Psoas muscle (tissue), 8 donors: ENCODE results near the gene EPC2. TPM values are rescaled to one million over a fixed set of nuclear protein-coding genes. Genes with fewer than 3 reads are reported as not detected.
A peak's percentile ranks its signal among the peaks of the same experiment; 100 is the strongest.

ENCODE experiments used
- ATAC-seq, 4 donors: fragments of 200-7000 bp; cut with Tn5 transposase; one replicate each; pipeline ENCODE4 v1.9.1; 2020; ENCODE audit warnings: moderate library complexity in 3 of 4, mild to moderate bottlenecking in 2 of 4
- DNase-seq, 2 donors: peaks; one replicate each; pipeline ENCODE4 v3.0.0-alpha.2; 2020
- H3K27ac ChIP-seq: fragments of 200-600 bp; one replicate; pipeline ENCODE4 v1.8.0; 2022
- H3K27me3 ChIP-seq, 3 donors: fragments of 200-600 bp in 1 of 3; one replicate each; pipeline versions ENCODE4 v1.6.1 to v1.8.0; 2013 to 2022; ENCODE audit warnings: low read length in 2 of 3, mild to moderate bottlenecking in 2 of 3, moderate library complexity in 1 of 3; ENCODE audit not compliant: insufficient read depth in 3 of 3
- H3K36me3 ChIP-seq, 2 donors: fragments of 200-600 bp in 1 of 2; one replicate each; pipeline versions ENCODE4 v1.6.1 to v1.8.0; 2013 to 2022; ENCODE audit warnings: low read depth in 1 of 2, mild to moderate bottlenecking in 1 of 2, moderate library complexity in 1 of 2; ENCODE audit not compliant: insufficient read depth in 1 of 2
- H3K4me1 ChIP-seq: fragments of 200-600 bp; one replicate; pipeline ENCODE4 v1.8.0; 2022
- H3K4me3 ChIP-seq: fragments of 200-600 bp; one replicate; pipeline ENCODE4 v1.8.0; 2022; ENCODE audit warnings: mild to moderate bottlenecking
- H3K9me3 ChIP-seq: fragments of 200-600 bp; one replicate; pipeline ENCODE4 v1.8.0; 2022
- WGBS, 3 donors: extraction: QIAGEN DNeasy Blood & Tissue Kit; methylation state at CpG; one replicate each; pipeline versions ENCODE4 v1.1.6 to v1.1.7; 2013; 5-methylcytosine and 5-hydroxymethylcytosine counted together
- intact Hi-C, 2 donors: fragments of 100-400 bp; cut with DNase I; formaldehyde crosslinking; loops; one replicate each; pipeline versions ENCODE4 v1.11.0 to v1.14.2; 2022
- polyA plus RNA-seq, 3 donors: library from polyadenylated mRNA; stranded (reverse); fragments of 200-250 nt; gene quantifications; one replicate each; pipeline ENCODE4 v1.2.3, GENCODE V29; 2013
- total RNA-seq, 4 donors: library from RNA; stranded (reverse); fragmentation: NEBNext Ultra II Directional in 2 of 4; extraction: Animal tissue kit (Norgen Biotek cat#: 25700) in 2 of 4; gene quantifications; one replicate each; pipeline versions ENCODE4 v1.2.1 to v1.2.4, GENCODE V29; 2021 to 2023
- TF ChIP-seq, protein P1 (sequence below): fragments of 200-600 bp; IDR thresholded peaks from one replicate; pipeline ENCODE4 v1.8.0; 2022; ENCODE audit warnings: antibody characterized with exemption
- donor health status: healthy with polysubstance abuse.
- donor health status: DM: no; HTN: no; CAD: no; lungs with moderate emphysema.
- donor health status: Bipolar disorder and iron deficiency.
- donor health status: healthy.
- donor health status: DM: yes; HTN: yes; CAD: no.
- donor health status: DM: no; HTN: no; CAD: no.
- donor health status: DM: no; HTN: no; CAD: no.
- donor health status: DM: yes; HTN: yes; CAD: no.

EPC2 gene
- total and polyA plus RNA-seq, 7 donors: 6.3 to 21.4 (median 15.7) TPM

DNA sequence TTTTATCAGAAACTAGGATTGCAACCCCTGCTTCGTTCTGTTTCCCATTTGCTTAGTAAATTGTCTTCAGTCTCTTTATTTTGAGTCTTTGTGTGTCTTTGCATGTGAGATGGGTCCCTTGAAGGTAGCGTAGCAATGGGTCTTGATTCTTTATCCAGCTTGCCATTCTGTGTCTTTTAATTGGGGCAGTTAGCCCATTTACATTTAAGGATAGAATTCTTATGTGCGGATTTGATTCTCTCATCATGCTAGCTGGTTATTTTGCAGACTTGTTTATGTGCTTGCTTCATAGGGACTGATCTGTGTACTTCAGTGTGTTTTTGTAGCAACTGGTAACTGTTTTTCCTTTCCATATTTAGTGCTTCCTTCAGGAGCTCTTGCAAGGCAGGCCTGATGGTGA is 73.5 kb downstream of the EPC2 start:
- H3K9me3 ChIP-seq: peaks cover 5% of the 10 kb centered on the region
- DNase-seq (no peak), ATAC-seq (no peak)
- no peaks in the 10 kb centered on the region for H3K36me3 ChIP-seq
- WGBS, 3 donors: 81 to 99% (median 98%) methylated on average over 3 of the region's 3 CpGs
- no peaks in the 10 kb centered on the region for H3K27me3 ChIP-seq
- H3K27ac ChIP-seq: no peak overlapping the region
- TF ChIP-seq, protein P1, sequence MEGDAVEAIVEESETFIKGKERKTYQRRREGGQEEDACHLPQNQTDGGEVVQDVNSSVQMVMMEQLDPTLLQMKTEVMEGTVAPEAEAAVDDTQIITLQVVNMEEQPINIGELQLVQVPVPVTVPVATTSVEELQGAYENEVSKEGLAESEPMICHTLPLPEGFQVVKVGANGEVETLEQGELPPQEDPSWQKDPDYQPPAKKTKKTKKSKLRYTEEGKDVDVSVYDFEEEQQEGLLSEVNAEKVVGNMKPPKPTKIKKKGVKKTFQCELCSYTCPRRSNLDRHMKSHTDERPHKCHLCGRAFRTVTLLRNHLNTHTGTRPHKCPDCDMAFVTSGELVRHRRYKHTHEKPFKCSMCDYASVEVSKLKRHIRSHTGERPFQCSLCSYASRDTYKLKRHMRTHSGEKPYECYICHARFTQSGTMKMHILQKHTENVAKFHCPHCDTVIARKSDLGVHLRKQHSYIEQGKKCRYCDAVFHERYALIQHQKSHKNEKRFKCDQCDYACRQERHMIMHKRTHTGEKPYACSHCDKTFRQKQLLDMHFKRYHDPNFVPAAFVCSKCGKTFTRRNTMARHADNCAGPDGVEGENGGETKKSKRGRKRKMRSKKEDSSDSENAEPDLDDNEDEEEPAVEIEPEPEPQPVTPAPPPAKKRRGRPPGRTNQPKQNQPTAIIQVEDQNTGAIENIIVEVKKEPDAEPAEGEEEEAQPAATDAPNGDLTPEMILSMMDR: no peak
- no peak overlapping the region for H3K4me3 ChIP-seq
- peaks cover 23% of the 10 kb centered on the region for H3K4me1 ChIP-seq
- intact Hi-C loops: no loop called here

DNA sequence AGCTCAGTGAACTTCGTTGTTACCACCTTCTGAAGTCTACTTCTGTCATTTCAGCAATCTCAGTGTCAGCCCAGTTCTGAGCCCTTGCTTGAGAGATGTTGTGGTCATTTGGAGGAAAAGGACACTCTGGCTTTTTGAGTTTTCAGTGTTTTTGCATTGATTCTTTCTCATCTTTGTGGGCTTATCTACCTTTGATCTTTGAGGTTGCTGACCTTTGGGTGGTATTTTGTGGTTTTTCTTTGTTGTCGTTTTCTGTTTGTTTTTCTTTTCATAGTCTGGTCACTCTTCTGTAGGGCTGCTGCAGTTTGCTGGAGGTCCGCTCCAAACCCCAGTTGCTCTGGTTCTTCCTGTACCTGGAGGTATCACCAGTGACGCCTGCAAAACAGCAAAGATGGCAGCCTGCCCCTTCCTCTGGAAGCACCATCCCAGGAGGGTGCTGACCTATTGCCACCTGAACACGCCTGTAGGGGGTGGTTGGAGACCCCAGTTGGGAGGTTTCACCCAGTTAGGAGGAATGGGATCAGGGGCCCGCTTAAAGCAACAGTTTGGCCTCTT is 74.7 kb downstream of the EPC2 start:
- Histone ChIP-seq H3K4me1 (peaks cover 23% of the 10 kb centered on the region), H3K27me3 (no peaks in the 10 kb centered on the region), H3K9me3 (peaks cover under 1% of the 10 kb centered on the region), H3K36me3 (no peaks in the 10 kb centered on the region), H3K4me3 (no peak overlapping the region), H3K27ac (no peak overlapping the region)
- intact Hi-C loops: no loop called here
- no peak for ATAC-seq
- no peak for DNase-seq
- 92 to 98% (median 92%) methylated on average over 6 of the region's 6 CpGs for WGBS, 3 donors
- TF ChIP-seq, protein P1: no peak

DNA sequence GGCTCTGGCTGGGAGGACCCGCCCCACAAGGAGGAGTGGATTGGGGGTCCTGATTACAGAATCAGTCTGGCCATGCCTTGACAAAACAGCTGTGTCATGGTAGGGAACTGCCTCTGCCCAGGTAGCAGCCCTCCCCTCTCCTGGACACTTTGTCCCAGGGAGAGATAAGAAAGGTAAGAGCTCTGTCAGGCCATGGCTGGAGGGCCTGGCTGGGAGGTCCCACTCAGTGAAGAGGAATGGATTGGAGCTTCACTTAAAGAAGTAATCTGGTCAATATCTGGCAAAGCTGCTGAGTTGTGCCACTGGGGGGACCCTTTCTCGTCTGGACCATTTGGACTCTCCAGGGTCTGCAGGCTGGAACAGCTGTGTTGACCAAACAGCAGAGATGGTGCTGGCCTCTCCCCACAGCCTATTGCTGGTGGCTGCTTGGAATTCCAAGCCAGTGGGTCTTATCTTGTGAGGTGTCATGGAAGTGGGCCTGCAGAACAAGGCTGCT is 75.4 kb downstream of the EPC2 start:
- Histone ChIP-seq H3K9me3 (no peaks in the 10 kb centered on the region), H3K4me1 (peaks cover 23% of the 10 kb centered on the region), H3K36me3 (no peaks in the 10 kb centered on the region), H3K27ac (peak overlapping the region; percentile 8), H3K4me3 (peak overlapping the region; percentile 38), H3K27me3 (no peaks in the 10 kb centered on the region)
- ATAC-seq (peak; percentile 21 to 40 (median 33)), DNase-seq (no peak)
- TF ChIP-seq, protein P1: no peak
- intact Hi-C loops: no loop called here
- 22 to 32% (median 29%) methylated on average over 2 of the region's 2 CpGs for WGBS, 3 donors

DNA sequence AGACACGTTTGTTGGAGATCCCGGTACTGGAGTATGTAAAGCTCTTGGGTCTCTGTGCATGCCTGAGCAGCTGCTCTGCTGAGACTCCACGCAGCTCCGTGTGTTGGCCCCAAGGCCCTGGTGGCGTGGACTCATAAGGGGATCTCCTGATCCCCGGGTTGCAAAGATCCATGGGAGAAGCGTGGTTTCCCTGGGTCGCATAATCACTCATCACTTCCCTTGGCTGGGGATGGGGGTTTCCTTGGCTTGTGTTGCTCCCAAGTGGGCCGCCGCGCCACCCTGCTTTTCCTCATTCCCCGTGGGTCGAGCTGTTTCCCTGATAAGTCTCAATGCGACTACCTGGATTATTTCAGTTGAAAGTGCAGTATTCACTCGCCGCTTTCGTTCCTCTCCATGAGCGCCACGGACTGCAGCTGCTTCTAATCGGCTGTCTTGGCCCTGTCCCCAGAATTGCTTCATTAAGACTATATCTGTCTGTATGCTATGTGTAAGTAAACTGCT is 76.0 kb downstream of the EPC2 start:
- WGBS, 3 donors: 32 to 46% (median 39%) methylated on average over 20 of the region's 20 CpGs

More for the DNA sequence above, 76.0 kb downstream of the EPC2 start:
- peak in 1 of 2 donors; percentile 49 for DNase-seq
- intact Hi-C loops: no loop called here
- no peaks in the 10 kb centered on the region for H3K36me3 ChIP-seq
- TF ChIP-seq, protein P1: no peak
- peak; percentile 64 to 85 (median 75) for ATAC-seq
- peak overlapping the region; percentile 38 for H3K4me3 ChIP-seq
- H3K27me3 ChIP-seq: no peaks in the 10 kb centered on the region
- H3K27ac ChIP-seq: peak overlapping the region; percentile 8
- H3K4me1 ChIP-seq: peaks cover 23% of the 10 kb centered on the region
- H3K9me3 ChIP-seq: no peaks in the 10 kb centered on the region
